Breast epithelium (tissue), 3 donors: ENCODE results near the gene RAB44.

Experiments
- POLR2A ChIP-seq: fragments of 450-650 bp; IDR thresholded peaks from one replicate; pipeline ENCODE4 v1.6.1; 2016; ENCODE audit warnings: antibody characterized with exemption, mild to moderate bottlenecking, moderate library complexity
- POLR2AphosphoS5 ChIP-seq, 3 donors: sonication (generic); formaldehyde crosslinking; IDR thresholded peaks; one replicate each; pipeline ENCODE4 v1.6.1; 2017; ENCODE audit warnings: antibody characterized with exemption in 3 of 3
- TF ChIP-seq, protein P1 (sequence below), 3 donors: fragments of 450-650 bp; IDR thresholded peaks; one replicate each; pipeline ENCODE4 v1.5.1; 2016 to 2017; ENCODE audit warnings: antibody characterized with exemption in 3 of 3, mild to moderate bottlenecking in 3 of 3, moderate library complexity in 3 of 3

DNA sequence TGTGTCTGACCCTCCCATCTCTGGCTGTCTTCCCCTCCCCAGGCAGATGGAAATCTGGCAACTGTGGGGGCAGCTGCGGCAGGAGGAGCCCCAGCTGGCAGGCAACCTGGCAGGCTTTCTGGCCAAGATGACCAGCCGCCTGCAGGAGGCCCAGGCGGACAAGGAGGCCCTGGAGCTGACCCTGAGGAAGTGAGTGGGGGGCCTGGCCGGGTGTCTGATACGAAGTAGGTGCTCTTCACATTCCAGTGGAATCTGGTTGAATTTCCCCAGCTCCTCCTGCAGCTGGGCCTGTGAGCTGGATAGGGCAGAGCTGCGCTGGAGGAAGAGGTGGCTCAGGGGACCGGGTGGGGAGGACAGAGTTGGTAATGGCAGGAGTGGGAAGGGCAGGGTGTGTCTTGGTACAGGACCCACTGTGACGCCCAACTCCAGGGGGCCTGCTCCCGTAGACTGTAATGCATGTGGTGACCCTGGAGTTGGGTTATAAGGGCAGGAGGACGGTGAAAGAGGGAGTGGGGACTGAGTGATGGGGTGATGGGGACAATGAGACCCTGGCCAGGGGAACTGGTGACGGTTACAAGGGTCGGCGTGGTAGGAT, 19.7 kb downstream of the RAB44 start:
- TF ChIP-seq, protein P1, sequence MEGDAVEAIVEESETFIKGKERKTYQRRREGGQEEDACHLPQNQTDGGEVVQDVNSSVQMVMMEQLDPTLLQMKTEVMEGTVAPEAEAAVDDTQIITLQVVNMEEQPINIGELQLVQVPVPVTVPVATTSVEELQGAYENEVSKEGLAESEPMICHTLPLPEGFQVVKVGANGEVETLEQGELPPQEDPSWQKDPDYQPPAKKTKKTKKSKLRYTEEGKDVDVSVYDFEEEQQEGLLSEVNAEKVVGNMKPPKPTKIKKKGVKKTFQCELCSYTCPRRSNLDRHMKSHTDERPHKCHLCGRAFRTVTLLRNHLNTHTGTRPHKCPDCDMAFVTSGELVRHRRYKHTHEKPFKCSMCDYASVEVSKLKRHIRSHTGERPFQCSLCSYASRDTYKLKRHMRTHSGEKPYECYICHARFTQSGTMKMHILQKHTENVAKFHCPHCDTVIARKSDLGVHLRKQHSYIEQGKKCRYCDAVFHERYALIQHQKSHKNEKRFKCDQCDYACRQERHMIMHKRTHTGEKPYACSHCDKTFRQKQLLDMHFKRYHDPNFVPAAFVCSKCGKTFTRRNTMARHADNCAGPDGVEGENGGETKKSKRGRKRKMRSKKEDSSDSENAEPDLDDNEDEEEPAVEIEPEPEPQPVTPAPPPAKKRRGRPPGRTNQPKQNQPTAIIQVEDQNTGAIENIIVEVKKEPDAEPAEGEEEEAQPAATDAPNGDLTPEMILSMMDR (IDR thresholded peaks at IDR 0.05) = no peak
- TF ChIP-seq POLR2A (no peak), POLR2AphosphoS5 (IDR thresholded peaks at IDR 0.05) (no peak)
